Stimulated activated CD4-positive, alpha-beta T cell treated with anti-CD3 and anti-CD28 coated beads, Interleukin-15, amount 100 ng/mL, for 48 hours (primary cell): ENCODE results near the gene ZNF544.
"Not testable (repeated sequence)": the region's sequence is repeated elsewhere in the genome, so short reads cannot be mapped to it uniquely, and the experiment has no call there.

Experiments
- DNase-seq, 2 donors: peaks; one replicate each; pipeline ENCODE4 v3.0.0-alpha.2; 2020; ENCODE audit warnings: low read depth in 2 of 2

ZNF544 gene

GRCh38 chr19:58252102-58252685 is 23.5 kb downstream of the ZNF544 start:
- DNase-seq, result no peak

- DNase-seq, result not testable (repeated sequence)
These were observed 29.5 kb downstream of the ZNF544 start for GRCh38 chr19:58258259-58258658.

GRCh38 chr19:58261600-58261967 is 32.9 kb downstream of the ZNF544 start:
- DNase-seq, result no peak

- no peak for DNase-seq
These were observed 33.5 kb downstream of the ZNF544 start for GRCh38 chr19:58261968-58262921.

- no peak for DNase-seq
These were observed 34.2 kb downstream of the ZNF544 start for GRCh38 chr19:58262922-58263296.

- no peak for DNase-seq
These were observed 36.4 kb downstream of the ZNF544 start for GRCh38 chr19:58265100-58265499.

- DNase-seq, result no peak
These were observed 39.6 kb downstream of the ZNF544 start for GRCh38 chr19:58268344-58268743.

GRCh38 chr19:58274771-58275201 is 46.1 kb downstream of the ZNF544 start:
- DNase-seq, result no peak

- no peak for DNase-seq
These were observed 46.9 kb downstream of the ZNF544 start for GRCh38 chr19:58275564-58275963.

- DNase-seq, result no peak
These were observed 48.5 kb downstream of the ZNF544 start for GRCh38 chr19:58277197-58277596.

- no peak for DNase-seq
These were observed 49.2 kb downstream of the ZNF544 start for GRCh38 chr19:58277748-58278540.

- DNase-seq, result peak; percentile 98
These were observed 49.9 kb downstream of the ZNF544 start, which contains the start of gene ZNF8 for GRCh38 chr19:58278541-58279041. Gene ZNF8 (plus strand): TSS chr19:58278955. CDS start chr19:58279082, 127 bp downstream.

- DNase-seq, result peak; percentile 30 to 31
These were observed 50.6 kb downstream of the ZNF544 start for GRCh38 chr19:58279042-58279924.

- no peak for DNase-seq
These were observed 51.2 kb downstream of the ZNF544 start for GRCh38 chr19:58279925-58280316.

GRCh38 chr19:58284199-58284598 is 55.5 kb downstream of the ZNF544 start:
- DNase-seq, result no peak

- DNase-seq, result no peak
These were observed 63.2 kb downstream of the ZNF544 start for GRCh38 chr19:58291943-58292342.

GRCh38 chr19:58294743-58295374 is 66.1 kb downstream of the ZNF544 start:
- no peak for DNase-seq

GRCh38 chr19:58296104-58296503 is 67.4 kb downstream of the ZNF544 start:
- DNase-seq, result no peak

- no peak for DNase-seq
These were observed 71.9 kb downstream of the ZNF544 start for GRCh38 chr19:58300620-58301019.

GRCh38 chr19:58304255-58304654 is 75.5 kb downstream of the ZNF544 start:
- no peak for DNase-seq

GRCh38 chr19:58304748-58305064 is 76.0 kb downstream of the ZNF544 start:
- no peak for DNase-seq
